HepG2 (cell line): Measurements from ENCODE around the gene CYP2W1. TPM values are rescaled to one million over a fixed set of nuclear protein-coding genes. Genes with fewer than 3 reads are reported as not detected.
A peak's percentile ranks its signal among the peaks of the same experiment; 100 is the strongest.

ENCODE experiments used
- ATF2 ChIP-seq: sonication (generic); formaldehyde crosslinking; IDR thresholded peaks from 2 replicates; pipeline ENCODE4 v1.4.0; 2020; ENCODE audit warnings: missing genetic modification reagents
- BRD4 ChIP-seq: sonication (generic); formaldehyde crosslinking; IDR thresholded peaks from 2 replicates; pipeline ENCODE4 v1.4.0; 2020; ENCODE audit warnings: missing genetic modification reagents
- CSRNP2 ChIP-seq: sonication (generic); formaldehyde crosslinking; conservative IDR thresholded peaks from 2 replicates; pipeline ENCODE4 v1.8.0; 2022; ENCODE audit warnings: low read depth, missing genetic modification reagents
- FOXO1 ChIP-seq: sonication (generic); formaldehyde crosslinking; IDR thresholded peaks from 2 replicates; pipeline ENCODE4 v1.4.0; 2020; ENCODE audit warnings: missing genetic modification reagents
- HOXD1 ChIP-seq: sonication (generic); formaldehyde crosslinking; IDR thresholded peaks from 2 replicates; pipeline ENCODE4 v1.5.0; 2020; ENCODE audit warnings: missing genetic modification reagents
- JARID2 ChIP-seq: sonication (generic); formaldehyde crosslinking; IDR thresholded peaks from 2 replicates; pipeline ENCODE4 v1.8.1; 2023; ENCODE audit warnings: missing genetic modification reagents, inconsistent platforms; ENCODE audit not compliant: insufficient replicate concordance
- JUNB ChIP-seq: sonication (generic); formaldehyde crosslinking; IDR thresholded peaks from 2 replicates; pipeline ENCODE4 v1.8.0; 2022; ENCODE audit warnings: missing genetic modification reagents, mild to moderate bottlenecking, borderline replicate concordance
- NONO ChIP-seq, 2 experiments: fragments of 450-650 bp in 1 of 2; sonication (generic) in 1 of 2; formaldehyde crosslinking in 1 of 2; IDR thresholded peaks in 1 of 2; conservative IDR thresholded peaks in 1 of 2; 2 replicates each; pipeline versions ENCODE4 v1.6.1 to v1.8.0; 2017 to 2022; ENCODE audit warnings: mild to moderate bottlenecking in 1 of 2, missing genetic modification reagents in 1 of 2, moderate library complexity in 1 of 2
- NR0B2 ChIP-seq: sonication (generic); formaldehyde crosslinking; IDR thresholded peaks from 2 replicates; pipeline ENCODE4 v1.4.0; 2020; ENCODE audit warnings: mild to moderate bottlenecking, missing genetic modification reagents
- ZBTB25 ChIP-seq: IDR thresholded peaks from 2 replicates; pipeline ENCODE4 v1.6.1; 2018; ENCODE audit warnings: missing genetic modification reagents
- ZNF280B ChIP-seq: sonication (generic); formaldehyde crosslinking; IDR thresholded peaks from 2 replicates; pipeline ENCODE4 v1.5.0; 2020; ENCODE audit warnings: missing genetic modification reagents, mild to moderate bottlenecking, borderline replicate concordance
- ZNF326 ChIP-seq: sonication (generic); formaldehyde crosslinking; IDR thresholded peaks from 2 replicates; pipeline ENCODE4 v1.4.0; 2020; ENCODE audit warnings: missing genetic modification reagents, borderline replicate concordance
- ZNF362 ChIP-seq: sonication (generic); formaldehyde crosslinking; IDR thresholded peaks from 2 replicates; pipeline ENCODE4 v1.4.0; 2020; ENCODE audit warnings: missing genetic modification reagents, mild to moderate bottlenecking, borderline replicate concordance
- ZNF382 ChIP-seq: sonication (generic); formaldehyde crosslinking; IDR thresholded peaks from 2 replicates; pipeline ENCODE4 v1.5.0; 2020; ENCODE audit warnings: missing genetic modification reagents, mild to moderate bottlenecking, borderline replicate concordance
- ZNF580 ChIP-seq: IDR thresholded peaks from 2 replicates; pipeline ENCODE4 v1.6.1; 2016; ENCODE audit warnings: low read depth, borderline replicate concordance
- ZNF720 ChIP-seq: sonication (generic); formaldehyde crosslinking; IDR thresholded peaks from 2 replicates; pipeline ENCODE4 v1.4.0; 2020; ENCODE audit warnings: missing genetic modification reagents
- ZNF737 ChIP-seq: sonication (generic); formaldehyde crosslinking; IDR thresholded peaks from 2 replicates; pipeline ENCODE4 v1.5.0; 2020; ENCODE audit warnings: missing genetic modification reagents, mild to moderate bottlenecking, borderline replicate concordance
- ZNF761 ChIP-seq: sonication (generic); formaldehyde crosslinking; conservative IDR thresholded peaks from 2 replicates; pipeline ENCODE4 v1.4.0; 2020; ENCODE audit warnings: mild to moderate bottlenecking, missing genetic modification reagents
- polyA plus RNA-seq, 8 experiments: library from polyadenylated mRNA; depleted of rRNA in 3 of 8; stranded (reverse) in 7 of 8; unstranded in 1 of 8; fragments of >200 nt; fragmentation: Illumina TruSeq in 4 of 8; extraction: Trizol in 4 of 8; gene quantifications; 2 replicates each; pipeline versions ENCODE4 v1.2.1 to v1.2.3, GENCODE V29; 2011 to 2016; ENCODE audit warnings: low read depth in 4 of 8, missing spikeins in 1 of 8, mixed read lengths in 1 of 8; ENCODE audit not compliant: insufficient read depth in 1 of 8
- total RNA-seq, 5 experiments: library from RNA; depleted of rRNA; stranded (reverse); fragments of >200 nt; fragmentation: Illumina TruSeq; extraction: Trizol; gene quantifications; 2 replicates each; pipeline ENCODE4 v1.2.3, GENCODE V29; 2016; ENCODE audit warnings: low read depth in 1 of 5

Gene CYP2W1
- total and polyA plus RNA-seq, 2 of the 13 experiments (the other 11 are each of a cell fraction or from before 2014, with no cell fraction given) = 19.5 to 31.7 TPM

GRCh38 chr7:974820-975681 is 7.9 kb upstream of the CYP2W1 start, which contains the start of gene COX19 (continued):
- TF ChIP-seq ZNF362 (CRISPR knock-in tag) (peak; percentile 63; the same call in 1 of the 2 replicates), ZNF580 (CRISPR knock-in tag) (peak; percentile 55; the same call in 1 of the 2 replicates), NR0B2 (CRISPR knock-in tag) (peak; percentile 73), ZNF326 (CRISPR knock-in tag) (no peak), CSRNP2 (CRISPR knock-in tag) (no peak), NONO (IDR thresholded peaks at IDR 0.05) (no peak), NONO (CRISPR knock-in tag; conservative IDR thresholded peaks at IDR 0.05) (peak; percentile 88), JUNB (CRISPR knock-in tag) (peak; percentile 48; the same call in 1 of the 2 replicates), ZBTB25 (peak; percentile 74; the same call in 1 of the 2 replicates), JARID2 (CRISPR knock-in tag) (no peak), HOXD1 (CRISPR knock-in tag) (peak; percentile 45; the same call in 1 of the 2 replicates), ZNF761 (CRISPR knock-in tag) (peak; percentile 92), BRD4 (peak; percentile 87), ATF2 (CRISPR knock-in tag) (peak; percentile 78; the same call in 1 of the 2 replicates), ZNF737 (CRISPR knock-in tag) (no peak), ZNF382 (CRISPR knock-in tag) (no peak), ZNF280B (peak; percentile 38; the same call in 1 of the 2 replicates), FOXO1 (CRISPR knock-in tag) (peak; percentile 1; the same call in 1 of the 2 replicates), ZNF720 (CRISPR knock-in tag) (no peak)
